Breast epithelium (tissue), 3 donors: ENCODE measurements around the gene NDUFV2.

Experiments
- CTCF ChIP-seq, 3 donors: fragments of 450-650 bp; IDR thresholded peaks; one replicate each; pipeline ENCODE4 v1.5.1; 2016 to 2017; ENCODE audit warnings: antibody characterized with exemption in 3 of 3, mild to moderate bottlenecking in 3 of 3, moderate library complexity in 3 of 3
- POLR2AphosphoS5 ChIP-seq, 3 donors: sonication (generic); formaldehyde crosslinking; IDR thresholded peaks; one replicate each; pipeline ENCODE4 v1.6.1; 2017; ENCODE audit warnings: antibody characterized with exemption in 3 of 3

- TF ChIP-seq CTCF (IDR thresholded peaks at IDR 0.05) (no peak), POLR2AphosphoS5 (IDR thresholded peaks at IDR 0.05) (no peak)
Observed at GRCh38 chr18:9178557-9178956, 76.1 kb downstream of the NDUFV2 start.
